ENCODE data around the gene SLC25A14. TPM values are rescaled to one million over a fixed set of nuclear protein-coding genes. Genes with fewer than 3 reads are reported as not detected.

Gene SLC25A14
- total RNA-seq, 4 donors from 2014 or later, result 7.8 to 12.9 (median 8.4) TPM

- Histone ChIP-seq H3K4me3 (no peak overlapping the region), H3K27me3 (no peaks in the 10 kb centered on the region), H3K36me3 (peaks cover 0 to 45% of the 10 kb centered on the region in 2 donors), H3K4me1 (no peaks in the 10 kb centered on the region), H3K27ac (no peak overlapping the region), H3K9me3 (no peaks in the 10 kb centered on the region)
- no peak for ATAC-seq
- TF ChIP-seq EP300 (IDR thresholded peaks at IDR 0.05) (no peak), POLR2A (IDR thresholded peaks at IDR 0.05) (no peak), POLR2AphosphoS5 (IDR thresholded peaks at IDR 0.05) (no peak), CTCF (IDR thresholded peaks at IDR 0.05) (no peak)
- 88 to 95% methylated on average over 6 of the region's 7 CpGs for WGBS, 2 donors (ENCODE audit: low coverage in 1 of 2)
Measured at GRCh38 chrX:130415201-130415600, 75.5 kb downstream of the SLC25A14 start.

GRCh38 chrX:130416785-130417184 is 77.1 kb downstream of the SLC25A14 start:
- 79% methylated on average over 3 of the region's 4 CpGs; no CpG with 5 or more reads in 1 of the 2 donors for WGBS, 2 donors (ENCODE audit: low coverage in 1 of 2)
- no peak overlapping the region for H3K27ac ChIP-seq
- ATAC-seq, result no peak
- TF ChIP-seq POLR2A (IDR thresholded peaks at IDR 0.05) (no peak), POLR2AphosphoS5 (IDR thresholded peaks at IDR 0.05) (no peak), CTCF (IDR thresholded peaks at IDR 0.05) (no peak), EP300 (IDR thresholded peaks at IDR 0.05) (no peak)
- H3K9me3 ChIP-seq, result no peaks in the 10 kb centered on the region
- no peak overlapping the region for H3K4me3 ChIP-seq
- H3K36me3 ChIP-seq, result peaks cover 0 to 29% of the 10 kb centered on the region in 2 donors
- no peaks in the 10 kb centered on the region for H3K4me1 ChIP-seq
- no peaks in the 10 kb centered on the region for H3K27me3 ChIP-seq

DNA sequence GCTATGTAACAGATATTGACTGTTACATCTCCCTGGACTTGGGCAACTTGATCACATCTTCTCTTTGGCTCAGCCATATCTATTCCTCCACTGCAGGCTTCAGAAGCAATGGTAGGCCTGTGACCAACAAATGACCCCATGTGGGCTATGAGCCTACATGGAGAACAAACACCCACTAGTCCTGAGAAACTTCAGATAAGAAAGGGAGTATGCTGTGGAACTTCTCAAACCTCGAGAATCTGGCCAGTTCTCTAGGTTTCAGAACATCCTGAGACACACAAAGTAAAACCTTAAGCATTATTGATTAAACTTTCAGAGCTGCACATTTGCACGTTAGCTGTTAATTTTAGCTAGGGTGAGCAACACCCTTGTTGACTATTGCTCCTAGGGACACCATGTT is 78.3 kb downstream of the SLC25A14 start:
- Histone ChIP-seq H3K36me3 (peaks cover 0 to 17% of the 10 kb centered on the region in 2 donors), H3K27me3 (no peaks in the 10 kb centered on the region), H3K27ac (no peak overlapping the region), H3K4me1 (no peaks in the 10 kb centered on the region), H3K9me3 (no peaks in the 10 kb centered on the region), H3K4me3 (no peak overlapping the region)
- TF ChIP-seq CTCF (IDR thresholded peaks at IDR 0.05) (no peak), POLR2A (IDR thresholded peaks at IDR 0.05) (no peak)
- 49 to 83% methylated on average over 1 to 2 of the region's 2 CpGs for WGBS, 2 donors (ENCODE audit: low coverage in 1 of 2)
- no peak for ATAC-seq

- H3K27ac ChIP-seq, result no peak overlapping the region
- TF ChIP-seq POLR2A (IDR thresholded peaks at IDR 0.05) (no peak), CTCF (IDR thresholded peaks at IDR 0.05) (no peak), POLR2AphosphoS5 (IDR thresholded peaks at IDR 0.05) (no peak), EP300 (IDR thresholded peaks at IDR 0.05) (no peak)
- no peaks in the 10 kb centered on the region for H3K27me3 ChIP-seq
- no peak for ATAC-seq
- 83 to 87% methylated on average over 2 to 3 of the region's 4 CpGs for WGBS, 2 donors (ENCODE audit: low coverage in 1 of 2)
- no peaks in the 10 kb centered on the region for H3K4me1 ChIP-seq
- H3K4me3 ChIP-seq, result no peak overlapping the region
- no peaks in the 10 kb centered on the region for H3K9me3 ChIP-seq
- H3K36me3 ChIP-seq, result peaks cover 0 to 17% of the 10 kb centered on the region in 2 donors
Measured at GRCh38 chrX:130418740-130419139, 79.0 kb downstream of the SLC25A14 start.

- no peak for ATAC-seq
- Histone ChIP-seq H3K9me3 (no peaks in the 10 kb centered on the region), H3K36me3 (peaks cover 0 to 14% of the 10 kb centered on the region in 2 donors), H3K27me3 (no peaks in the 10 kb centered on the region), H3K4me3 (no peak overlapping the region), H3K27ac (no peak overlapping the region), H3K4me1 (no peaks in the 10 kb centered on the region)
- TF ChIP-seq CTCF (IDR thresholded peaks at IDR 0.05) (no peak), POLR2A (IDR thresholded peaks at IDR 0.05) (no peak), POLR2AphosphoS5 (IDR thresholded peaks at IDR 0.05) (no peak), EP300 (IDR thresholded peaks at IDR 0.05) (no peak)
- WGBS, 2 donors (ENCODE audit: low coverage in 1 of 2), result 70% methylated on average over 2 of the region's 2 CpGs; no CpG with 5 or more reads in 1 of the 2 donors
Measured at GRCh38 chrX:130419263-130419662, 79.5 kb downstream of the SLC25A14 start.

Data from gastroesophageal sphincter (tissue), 4 donors.